Activated CD4-positive, alpha-beta T cell treated with anti-CD3 and anti-CD28 coated beads, Interleukin-2, amount 10 ng/mL, durations not matched to agents 7 days and 5 days (primary cell): ENCODE measurements around the gene FBXL15. TPM values are rescaled to one million over a fixed set of nuclear protein-coding genes. Genes with fewer than 3 reads are reported as not detected.
"Not testable (repeated sequence)": the region's sequence is repeated elsewhere in the genome, so short reads cannot be mapped to it uniquely, and the experiment has no call there.

Source experiments
- CTCF ChIA-PET: fragments of 350-600 bp; sonication (Branson Sonifier 250); formaldehyde crosslinking; loops from one replicate; lab custom pipeline; 2021; ENCODE audit warnings: antibody characterized with exemption; lab: Charles Lee
- POLR2A ChIA-PET: fragments of 350-600 bp; sonication (Branson Sonifier 250); formaldehyde crosslinking; loops from one replicate; lab custom pipeline; 2021; ENCODE audit warnings: antibody characterized with exemption; lab: Charles Lee
- DNase-seq: peaks from one replicate; pipeline ENCODE4 v3.0.0-alpha.2; 2020
- H3K27ac Mint-ChIP-seq: one replicate; pipeline ENCODE4 v1.8.0; 2021; ENCODE audit warnings: mild to moderate bottlenecking, moderate library complexity, mixed read lengths
- H3K27me3 Mint-ChIP-seq: one replicate; pipeline ENCODE4 v1.8.0; 2021; ENCODE audit warnings: mixed read lengths
- H3K36me3 Mint-ChIP-seq: one replicate; pipeline ENCODE4 v1.8.0; 2021; ENCODE audit warnings: low read depth, mixed read lengths
- H3K4me1 Mint-ChIP-seq: one replicate; pipeline ENCODE4 v1.8.0; 2021; ENCODE audit warnings: mixed read lengths
- H3K4me3 Mint-ChIP-seq: one replicate; pipeline ENCODE4 v1.8.0; 2021; ENCODE audit warnings: mild to moderate bottlenecking, moderate library complexity, mixed read lengths
- H3K9me3 Mint-ChIP-seq: one replicate; pipeline ENCODE4 v1.8.0; 2021; ENCODE audit warnings: mixed read lengths
- total RNA-seq, 2 experiments: library from RNA; stranded (reverse); gene quantifications; one replicate each; pipeline ENCODE4 v1.2.3, GENCODE V29; 2021

Gene FBXL15
- total RNA-seq, 2 experiments from 2014 or later: 8.7 to 11.2 TPM

DNA sequence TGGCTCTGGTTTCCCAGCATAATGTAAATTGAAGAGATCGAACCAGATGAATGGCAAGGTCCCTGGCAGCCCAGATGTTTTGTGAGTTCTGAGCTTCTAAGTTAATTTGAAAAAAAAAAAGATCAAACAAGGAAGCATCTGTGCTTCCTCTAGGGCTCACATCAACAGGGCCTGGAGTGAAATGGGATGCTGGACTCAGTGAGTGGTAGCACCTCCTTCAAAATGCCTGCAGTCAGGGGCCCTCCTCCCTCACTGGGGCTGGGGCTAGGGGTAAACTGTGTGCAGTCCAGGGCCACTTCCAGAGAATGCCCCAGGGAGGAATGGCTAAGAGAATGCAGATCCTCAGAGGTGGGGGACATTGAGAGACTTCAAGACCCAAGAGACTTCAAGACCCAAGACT lies 17.7 kb downstream of the FBXL15 start:
- H3K27me3 Mint-ChIP-seq: no peaks in the 10 kb centered on the region
- H3K27ac Mint-ChIP-seq: no peak overlapping the region
- H3K4me1 Mint-ChIP-seq: peaks cover 52% of the 10 kb centered on the region
- H3K9me3 Mint-ChIP-seq: no peaks in the 10 kb centered on the region
- peaks cover 22% of the 10 kb centered on the region for H3K36me3 Mint-ChIP-seq
- CTCF ChIA-PET: interaction anchor here (0.8 to 1.7 kb wide), 4 partner anchors 10 to 41 kb away, joined by 3 to 5 read pairs (median 3); no protein-coding TSS in a partner anchor
- POLR2A ChIA-PET: no interaction called here
- DNase-seq: no peak
- H3K4me3 Mint-ChIP-seq: peak overlapping the region; percentile 47

DNA sequence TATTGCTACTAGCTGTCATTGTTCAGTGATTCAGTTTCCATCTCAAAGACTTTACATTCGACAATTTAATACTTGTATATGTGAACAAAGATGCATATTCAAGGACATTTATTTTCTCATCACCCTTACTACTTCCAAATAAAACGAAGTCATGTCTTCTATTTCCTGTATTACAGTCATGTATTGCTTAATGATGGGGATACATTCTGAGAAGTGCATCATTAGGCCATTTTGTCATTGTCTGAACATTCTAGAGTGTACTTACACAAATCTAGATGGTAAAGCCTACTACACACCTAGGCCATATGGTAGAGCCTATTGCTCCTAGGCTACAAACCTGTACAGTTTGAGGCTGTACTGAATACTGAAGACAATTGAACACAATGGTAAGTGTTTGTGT lies 24.2 kb downstream of the FBXL15 start:
- Mint-ChIP-seq H3K27me3 (no peaks in the 10 kb centered on the region), H3K27ac (no peak overlapping the region), H3K4me3 (no peak overlapping the region), H3K4me1 (peaks cover 26% of the 10 kb centered on the region), H3K36me3 (no peaks in the 10 kb centered on the region), H3K9me3 (no peaks in the 10 kb centered on the region)
- no peak for DNase-seq
- ChIA-PET POLR2A (no interaction called here), CTCF (interaction anchor here (0.7 to 1.2 kb wide), 2 partner anchors 10 to 59 kb away, joined by 3 to 4 read pairs; partner anchors contain the start of gene SUFU)

GRCh38 chr10:102449321-102450123 lies 28.9 kb downstream of the FBXL15 start:
- H3K36me3 Mint-ChIP-seq: peaks cover 15% of the 10 kb centered on the region
- H3K27ac Mint-ChIP-seq: peak overlapping the region; percentile 94
- peak overlapping the region; percentile 86 for H3K4me3 Mint-ChIP-seq
- H3K4me1 Mint-ChIP-seq: peaks cover 40% of the 10 kb centered on the region
- H3K27me3 Mint-ChIP-seq: no peaks in the 10 kb centered on the region
- DNase-seq: peak; percentile 93
- CTCF ChIA-PET: interaction anchor here (1.1 to 4.8 kb wide), 9 partner anchors 9 to 220 kb away, joined by 3 to 37 read pairs (median 5); partner anchors contain the start of genes ACTR1A and SUFU
- POLR2A ChIA-PET: interaction anchor here (1.0 to 1.2 kb wide), 3 partner anchors 12 to 54 kb away, joined by 3 to 8 read pairs (median 5); partner anchors contain the start of genes CUEDC2 and NFKB2
- H3K9me3 Mint-ChIP-seq: no peaks in the 10 kb centered on the region

- H3K9me3 Mint-ChIP-seq: no peaks in the 10 kb centered on the region
- H3K4me1 Mint-ChIP-seq: peaks cover 42% of the 10 kb centered on the region
- CTCF ChIA-PET: interaction anchor here (0.7 to 4.8 kb wide), 12 partner anchors 8 to 223 kb away, joined by 3 to 37 read pairs (median 5); partner anchors contain the start of genes ACTR1A and SUFU
- peak overlapping the region; percentile 86 for H3K4me3 Mint-ChIP-seq
- DNase-seq: no peak
- H3K27ac Mint-ChIP-seq: peak overlapping the region; percentile 94
- POLR2A ChIA-PET: interaction anchor here (1.0 to 1.2 kb wide), 3 partner anchors 12 to 54 kb away, joined by 3 to 8 read pairs (median 5); partner anchors contain the start of genes CUEDC2 and NFKB2
- no peaks in the 10 kb centered on the region for H3K27me3 Mint-ChIP-seq
- H3K36me3 Mint-ChIP-seq: peaks cover 15% of the 10 kb centered on the region
Observed at GRCh38 chr10:102450124-102450373, 29.4 kb downstream of the FBXL15 start.

- Mint-ChIP-seq H3K4me1 (peaks cover 46% of the 10 kb centered on the region), H3K27ac (peak overlapping the region; percentile 94), H3K9me3 (no peaks in the 10 kb centered on the region), H3K27me3 (no peaks in the 10 kb centered on the region), H3K4me3 (peak overlapping the region; percentile 86), H3K36me3 (peaks cover 15% of the 10 kb centered on the region)
- peak; percentile 89 for DNase-seq
- POLR2A ChIA-PET: interaction anchor here (1.0 to 1.2 kb wide), 3 partner anchors 11 to 55 kb away, joined by 3 to 8 read pairs (median 5); partner anchors contain the start of genes CUEDC2 and NFKB2
- CTCF ChIA-PET: interaction anchor here (0.7 to 4.8 kb wide), 22 partner anchors 8 to 223 kb away, joined by 3 to 37 read pairs (median 4); partner anchors contain the start of genes ACTR1A and SUFU
Observed at GRCh38 chr10:102450374-102451104, 29.9 kb downstream of the FBXL15 start.

GRCh38 chr10:102451105-102451969 lies 30.7 kb downstream of the FBXL15 start, which contains the start of gene C10orf95:
TSS of gene C10orf95 (minus strand) at chr10:102451543. CDS start at chr10:102451093, 450 bp downstream.
- no peak for DNase-seq
- ChIA-PET POLR2A (interaction anchor here (1.1 to 1.2 kb wide), 2 partner anchors 19 to 56 kb away, joined by 3 to 5 read pairs; partner anchors contain the start of genes CUEDC2 and NFKB2), CTCF (interaction anchor here (0.7 to 4.8 kb wide), 21 partner anchors 11 to 224 kb away, joined by 3 to 37 read pairs (median 4); partner anchors contain the start of genes ACTR1A, CUEDC2, SUFU and TRIM8)
- H3K9me3 Mint-ChIP-seq: no peaks in the 10 kb centered on the region
- peak within 1 kb of the TSS; percentile 80 for H3K27ac Mint-ChIP-seq
- peaks cover 15% of the 10 kb centered on the region for H3K36me3 Mint-ChIP-seq
- H3K4me1 Mint-ChIP-seq: peaks cover 44% of the 10 kb centered on the region
- H3K27me3 Mint-ChIP-seq: no peaks in the 10 kb centered on the region
- peak within 1 kb of the TSS; percentile 86 for H3K4me3 Mint-ChIP-seq

- Mint-ChIP-seq H3K36me3 (peaks cover 15% of the 10 kb centered on the region), H3K9me3 (no peaks in the 10 kb centered on the region), H3K27ac (peak overlapping the region; percentile 79), H3K27me3 (no peaks in the 10 kb centered on the region), H3K4me3 (peak overlapping the region; percentile 39), H3K4me1 (peaks cover 44% of the 10 kb centered on the region)
- peak; percentile 56 for DNase-seq
- POLR2A ChIA-PET: no interaction called here
- CTCF ChIA-PET: interaction anchor here (0.6 to 4.8 kb wide), 16 partner anchors 9 to 1093 kb away, joined by 3 to 37 read pairs (median 4); partner anchors contain the start of genes ACTR1A, CUEDC2 and TRIM8
Observed at GRCh38 chr10:102452672-102453340, 32.2 kb downstream of the FBXL15 start.

DNA sequence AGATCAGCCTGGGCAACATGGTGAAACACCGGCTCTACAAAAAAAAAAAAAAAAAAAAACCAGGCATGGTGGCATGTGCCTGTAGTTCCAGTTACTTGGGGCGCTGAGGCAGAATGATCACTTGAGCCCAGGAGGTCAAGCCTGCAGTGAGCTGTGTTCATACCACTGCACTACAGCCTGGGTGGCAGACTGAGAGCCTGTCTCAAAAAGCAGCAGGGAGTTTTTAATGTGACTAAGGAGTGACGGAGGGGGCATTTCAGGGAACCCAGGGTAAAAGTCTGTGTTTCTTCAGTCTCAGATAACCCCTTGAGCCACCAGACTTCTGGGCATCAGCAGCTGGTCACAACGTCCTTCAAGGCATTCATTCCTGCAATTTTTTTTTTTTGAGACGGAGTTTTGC lies 32.9 kb downstream of the FBXL15 start:
- Mint-ChIP-seq H3K9me3 (no peaks in the 10 kb centered on the region), H3K36me3 (peaks cover 15% of the 10 kb centered on the region), H3K4me1 (peaks cover 42% of the 10 kb centered on the region), H3K27me3 (no peaks in the 10 kb centered on the region), H3K27ac (no peak overlapping the region), H3K4me3 (no peak overlapping the region)
- CTCF ChIA-PET: interaction anchor here (0.6 to 4.8 kb wide), 11 partner anchors 9 to 243 kb away, joined by 3 to 37 read pairs (median 4); partner anchors contain the start of genes ACTR1A and CUEDC2
- no peak for DNase-seq
- POLR2A ChIA-PET: no interaction called here

DNA sequence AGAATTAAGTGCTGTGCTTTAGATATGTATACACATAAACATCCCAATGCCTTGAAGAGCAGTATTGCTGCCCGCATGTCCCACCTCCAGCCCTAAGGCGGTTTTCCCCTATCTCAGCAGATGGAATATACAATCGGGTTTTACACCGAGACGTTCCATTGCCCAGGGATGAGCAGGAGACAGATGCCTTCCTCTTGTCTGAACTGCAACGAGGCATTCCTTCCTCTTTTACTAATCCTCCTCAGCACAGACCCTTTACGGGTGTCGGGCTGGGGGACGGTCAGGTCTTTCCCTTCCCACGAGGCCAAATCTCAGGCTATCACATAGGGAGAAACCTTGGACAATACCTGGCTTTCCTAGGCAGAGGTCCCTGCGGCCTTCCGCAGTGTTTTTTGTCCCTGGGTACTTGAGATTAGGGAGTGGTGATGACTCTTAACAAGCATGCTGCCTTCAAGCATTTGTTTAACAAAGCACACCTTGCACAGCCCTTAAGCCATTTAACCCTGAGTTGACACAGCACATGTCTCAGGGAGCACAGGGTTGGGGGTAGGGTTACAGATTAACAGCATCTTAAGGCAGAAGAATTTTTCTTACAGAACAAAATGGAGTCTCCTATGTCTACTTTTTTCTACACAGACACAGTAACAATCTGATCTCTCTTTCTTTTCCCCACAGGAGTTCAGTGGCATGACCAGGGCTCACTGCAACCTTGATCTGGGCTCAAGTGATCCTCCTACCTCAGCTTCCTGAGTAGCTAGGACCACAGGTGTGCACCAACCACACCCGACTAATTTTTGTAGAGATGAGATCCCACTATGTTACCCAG lies 34.2 kb downstream of the FBXL15 start:
- H3K9me3 Mint-ChIP-seq, POLR2A ChIA-PET, H3K27ac Mint-ChIP-seq, CTCF ChIA-PET, H3K27me3 Mint-ChIP-seq, H3K4me3 Mint-ChIP-seq, DNase-seq: not testable (repeated sequence)
- Mint-ChIP-seq H3K4me1 (peaks cover 33% of the 10 kb centered on the region), H3K36me3 (peaks cover 15% of the 10 kb centered on the region)

DNA sequence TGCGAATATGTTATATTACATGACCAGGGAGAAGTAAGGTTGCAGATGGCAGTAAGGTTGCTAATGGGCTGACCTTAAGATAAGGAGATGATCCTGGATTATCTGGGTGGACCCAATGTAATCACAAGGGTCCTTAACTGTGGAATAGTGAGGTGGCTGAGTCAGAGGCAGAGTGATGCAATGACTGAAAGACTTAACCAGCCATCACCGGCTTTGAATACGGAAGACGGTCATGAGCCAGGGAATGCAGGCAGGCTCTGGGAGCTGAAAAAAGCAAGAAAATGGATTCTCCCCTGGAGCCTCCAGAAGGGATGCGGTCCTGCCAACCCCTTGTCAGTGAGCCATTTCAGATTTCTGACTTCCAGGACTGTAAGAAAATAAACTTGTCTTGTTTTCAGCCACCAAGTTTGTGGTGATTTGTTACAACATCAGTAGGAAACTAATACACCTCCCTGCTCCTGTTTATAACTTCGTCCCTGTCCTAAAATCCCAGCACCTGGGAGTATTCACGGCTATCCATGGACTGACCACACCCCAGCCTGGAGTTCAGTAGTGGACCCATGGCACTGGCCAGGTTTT lies 35.3 kb downstream of the FBXL15 start:
- Mint-ChIP-seq H3K9me3 (no peaks in the 10 kb centered on the region), H3K27me3 (no peaks in the 10 kb centered on the region), H3K36me3 (peaks cover 15% of the 10 kb centered on the region), H3K27ac (peak overlapping the region; percentile 41), H3K4me1 (peaks cover 41% of the 10 kb centered on the region), H3K4me3 (no peak overlapping the region)
- ChIA-PET POLR2A (no interaction called here), CTCF (interaction anchor here (0.6 to 1.3 kb wide), 2 partner anchors 65 to 84 kb away, joined by 3 to 4 read pairs; no protein-coding TSS in a partner anchor)
- no peak for DNase-seq
